ENCODE measurements around the gene SLC29A3. TPM values are rescaled to one million over a fixed set of nuclear protein-coding genes. Genes with fewer than 3 reads are reported as not detected.

SLC29A3 gene
- total RNA-seq, 1 donor from 2014 or later = 1.7 TPM

GRCh38 chr10:71391701-71392100 is 72.6 kb downstream of the SLC29A3 start:
- intact Hi-C loops (cut with micrococcal nuclease) = no loop called here
- H3K27ac ChIP-seq (replicated peaks) = no peak overlapping the region
- peaks cover 54% of the 10 kb centered on the region for H3K27me3 ChIP-seq (ENCODE audit: low read depth)
- no peak for DNase-seq
- TF ChIP-seq CTCF (IDR thresholded peaks at IDR 0.05; ENCODE audit: borderline replicate concordance) = no peak
- H3K4me3 ChIP-seq = no peak overlapping the region
- no peaks in the 10 kb centered on the region for H3K36me3 ChIP-seq
- no peaks in the 10 kb centered on the region for H3K4me1 ChIP-seq
- H3K9me3 ChIP-seq (replicated peaks) = no peaks in the 10 kb centered on the region

- intact Hi-C loops (cut with micrococcal nuclease) = no loop called here
- Histone ChIP-seq H3K27me3 (ENCODE audit: low read depth) (peaks cover 59% of the 10 kb centered on the region), H3K36me3 (no peaks in the 10 kb centered on the region), H3K27ac (replicated peaks) (no peak overlapping the region), H3K4me3 (no peak overlapping the region), H3K4me1 (peaks cover 6% of the 10 kb centered on the region), H3K9me3 (replicated peaks) (no peaks in the 10 kb centered on the region)
- TF ChIP-seq CTCF (IDR thresholded peaks at IDR 0.05; ENCODE audit: borderline replicate concordance) = no peak
- DNase-seq = no peak
Observed at GRCh38 chr10:71392292-71392691, 73.2 kb downstream of the SLC29A3 start.

- intact Hi-C loops (cut with micrococcal nuclease) = no loop called here
- DNase-seq = no peak
- peaks cover 67% of the 10 kb centered on the region for H3K27me3 ChIP-seq (ENCODE audit: low read depth)
- H3K4me3 ChIP-seq = no peak overlapping the region
- H3K27ac ChIP-seq (replicated peaks) = no peak overlapping the region
- no peak for TF ChIP-seq CTCF (IDR thresholded peaks at IDR 0.05; ENCODE audit: borderline replicate concordance)
- H3K9me3 ChIP-seq (replicated peaks) = no peaks in the 10 kb centered on the region
- H3K36me3 ChIP-seq = no peaks in the 10 kb centered on the region
- H3K4me1 ChIP-seq = peaks cover 14% of the 10 kb centered on the region
Observed at GRCh38 chr10:71392791-71393781, 74.0 kb downstream of the SLC29A3 start.

GRCh38 chr10:71393841-71394475 is 74.9 kb downstream of the SLC29A3 start:
- H3K4me3 ChIP-seq = no peak overlapping the region
- intact Hi-C loops (cut with micrococcal nuclease) = no loop called here
- no peaks in the 10 kb centered on the region for H3K9me3 ChIP-seq (replicated peaks)

More at GRCh38 chr10:71393841-71394475, 74.9 kb downstream of the SLC29A3 start:
- DNase-seq = no peak
- peaks cover 70% of the 10 kb centered on the region for H3K27me3 ChIP-seq (ENCODE audit: low read depth)
- peaks cover 20% of the 10 kb centered on the region for H3K4me1 ChIP-seq
- TF ChIP-seq CTCF (IDR thresholded peaks at IDR 0.05; ENCODE audit: borderline replicate concordance) = no peak
- H3K36me3 ChIP-seq = no peaks in the 10 kb centered on the region
- no peak overlapping the region for H3K27ac ChIP-seq (replicated peaks)

All from left ventricle myocardium inferior (tissue), 1 donor.